Kidney tubule cell (primary cell): Measurements from ENCODE around the gene AJAP1.
A peak's percentile ranks its signal among the peaks of the same experiment; 100 is the strongest.

Source experiments
- DNase-seq: peaks from one replicate; pipeline ENCODE4 v3.0.0-alpha.2; 2018; ENCODE audit warnings: low spot score

Gene AJAP1

DNA sequence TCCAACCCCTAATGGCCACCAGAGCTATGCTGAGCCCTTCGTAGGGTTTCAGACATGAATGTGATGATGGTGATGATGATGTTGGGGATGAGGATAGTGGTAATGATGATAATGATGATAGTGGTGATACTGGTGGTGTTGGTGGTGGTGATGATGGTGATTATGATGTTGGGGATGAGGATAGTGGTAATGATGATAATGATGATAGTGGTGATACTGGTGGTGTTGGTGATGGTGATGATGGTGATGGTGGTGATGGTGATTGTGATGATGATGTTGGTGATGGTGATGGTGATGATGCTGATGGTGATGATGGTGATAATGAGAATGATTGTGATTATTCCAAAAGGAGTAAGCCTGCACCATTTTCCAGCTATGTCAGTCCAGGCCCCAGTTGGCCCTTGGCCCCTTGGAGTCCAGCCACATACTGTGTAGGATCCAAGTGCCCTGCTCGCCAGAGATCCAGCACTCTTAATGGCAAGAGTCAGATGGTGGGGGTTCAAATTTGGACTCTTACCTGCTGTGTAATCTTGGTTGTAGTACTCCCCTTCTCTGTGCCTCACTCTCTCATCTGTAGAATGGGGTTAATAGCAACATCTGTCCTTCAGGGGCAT, 28.3 kb downstream of the AJAP1 start:
- no peak for DNase-seq

DNA sequence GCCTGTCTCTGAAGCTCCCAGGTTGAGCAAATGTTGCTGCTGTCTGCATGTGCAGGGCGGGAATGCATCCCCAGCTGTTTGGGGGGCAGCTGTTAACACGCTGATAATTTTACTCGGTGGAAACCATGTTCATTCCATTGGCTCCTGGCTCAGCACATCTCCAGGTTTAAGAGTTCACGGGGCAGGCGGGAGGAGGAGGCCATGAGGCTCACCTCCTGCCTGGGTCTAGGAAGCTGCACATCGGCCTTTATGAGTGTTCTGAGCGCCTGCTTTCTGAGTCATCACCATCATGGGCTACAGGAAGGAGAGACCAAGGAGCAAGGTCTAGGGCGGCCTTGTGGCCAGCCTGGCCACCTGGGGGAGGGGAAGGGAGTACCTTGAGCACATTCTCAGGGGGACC, 29.7 kb downstream of the AJAP1 start:
- peak; percentile 61 for DNase-seq

DNA sequence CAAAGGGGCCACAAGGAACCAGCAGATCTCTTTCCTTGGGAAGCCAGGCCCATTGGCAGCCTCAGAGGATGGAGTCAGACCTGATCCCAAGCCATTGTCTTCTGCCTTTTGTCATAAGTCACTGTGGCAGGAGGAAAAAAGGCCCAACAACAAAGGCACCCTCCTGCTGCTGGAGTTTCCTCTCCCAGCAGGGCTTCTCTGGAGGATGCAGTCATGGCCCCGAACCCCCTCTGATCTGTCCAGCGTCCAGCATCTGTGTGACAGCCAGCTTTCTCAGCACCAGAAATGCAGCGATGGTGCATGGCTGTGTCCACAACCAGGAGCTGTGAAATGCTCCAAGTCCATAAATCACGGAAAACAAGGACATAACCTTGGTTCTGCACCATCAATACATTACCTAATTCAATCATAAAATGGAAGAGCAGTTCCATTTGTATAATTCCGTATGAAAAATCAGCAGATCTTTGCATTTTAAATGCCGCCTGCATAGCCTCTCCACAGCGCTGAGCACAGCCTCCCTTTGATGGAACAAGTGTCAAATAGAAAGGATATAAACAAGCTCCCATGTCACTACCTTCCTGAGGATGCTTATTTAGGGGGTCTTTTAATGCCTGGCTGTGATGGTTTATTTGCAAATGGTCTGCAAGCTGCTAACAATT, 30.6 kb downstream of the AJAP1 start:
- no peak for DNase-seq

DNA sequence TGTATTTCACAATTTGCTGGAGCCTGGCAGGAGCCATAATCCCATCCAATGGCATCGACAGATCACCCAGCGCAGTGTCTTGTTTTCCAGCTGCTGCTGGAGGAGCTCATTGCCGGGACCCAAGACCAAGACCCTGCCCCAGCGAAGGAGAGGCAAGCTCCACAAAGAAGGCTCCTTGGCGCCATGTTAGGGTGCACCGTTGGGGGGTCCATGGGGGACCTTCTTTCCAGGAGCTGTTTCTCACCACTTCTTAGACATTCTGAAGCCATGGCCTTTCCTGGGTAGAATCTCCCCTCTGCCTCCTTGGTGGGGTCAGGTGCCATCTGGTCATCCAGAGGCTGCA, 31.1 kb downstream of the AJAP1 start:
- no peak for DNase-seq

DNA sequence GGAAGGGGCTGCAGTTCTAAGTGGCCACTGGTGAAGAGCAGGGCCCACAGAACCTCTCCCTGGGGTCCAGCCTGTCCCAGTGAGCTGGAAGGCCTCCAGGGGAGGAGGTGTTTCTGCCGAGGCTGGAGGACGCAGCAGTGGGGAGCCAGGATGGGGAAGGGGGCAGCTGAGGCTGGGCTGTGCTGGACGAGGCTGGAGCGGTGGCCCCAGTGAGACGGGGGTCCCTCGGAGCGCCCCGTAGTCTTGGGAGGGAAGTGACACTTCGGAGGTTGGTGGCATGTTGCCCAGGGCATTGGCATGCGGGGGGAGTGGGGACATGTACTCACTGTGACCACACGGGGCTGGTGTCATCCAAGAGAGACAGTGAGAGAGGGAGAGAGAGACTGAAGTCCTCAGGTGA, 33.5 kb downstream of the AJAP1 start:
- no peak for DNase-seq

DNA sequence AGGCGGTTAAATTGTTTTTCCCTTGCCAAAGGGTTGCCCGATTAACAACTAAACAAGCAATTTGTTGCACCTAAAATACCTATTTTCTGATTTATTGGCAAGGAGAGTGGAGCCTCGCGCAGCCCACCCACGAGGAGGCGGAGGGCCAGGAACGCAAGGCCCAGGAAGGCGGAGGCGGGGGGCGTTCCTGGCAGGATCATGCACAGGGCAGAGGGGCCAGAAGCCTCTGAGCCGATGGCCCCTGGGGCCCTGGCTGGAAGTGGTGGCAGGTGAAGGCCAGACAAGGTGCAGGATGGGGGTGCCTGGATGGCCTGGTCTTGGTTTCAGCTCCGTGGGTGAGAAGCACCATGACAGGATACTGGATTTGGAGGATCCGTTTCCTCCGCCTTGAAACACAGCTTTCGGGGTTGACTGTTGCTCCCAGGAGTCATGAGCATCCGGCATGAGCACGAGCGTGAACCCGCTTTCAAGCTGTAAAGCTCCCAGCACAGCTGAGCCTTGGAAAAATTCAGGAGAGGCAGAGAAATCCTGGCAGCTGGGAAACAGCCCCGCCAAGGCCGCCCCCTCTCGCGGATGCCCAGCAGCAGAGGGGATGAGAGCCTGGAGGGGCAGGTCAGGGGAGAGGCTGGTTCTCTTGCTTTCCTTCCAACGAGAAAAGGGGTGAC, 35.0 kb downstream of the AJAP1 start:
- no peak for DNase-seq

DNA sequence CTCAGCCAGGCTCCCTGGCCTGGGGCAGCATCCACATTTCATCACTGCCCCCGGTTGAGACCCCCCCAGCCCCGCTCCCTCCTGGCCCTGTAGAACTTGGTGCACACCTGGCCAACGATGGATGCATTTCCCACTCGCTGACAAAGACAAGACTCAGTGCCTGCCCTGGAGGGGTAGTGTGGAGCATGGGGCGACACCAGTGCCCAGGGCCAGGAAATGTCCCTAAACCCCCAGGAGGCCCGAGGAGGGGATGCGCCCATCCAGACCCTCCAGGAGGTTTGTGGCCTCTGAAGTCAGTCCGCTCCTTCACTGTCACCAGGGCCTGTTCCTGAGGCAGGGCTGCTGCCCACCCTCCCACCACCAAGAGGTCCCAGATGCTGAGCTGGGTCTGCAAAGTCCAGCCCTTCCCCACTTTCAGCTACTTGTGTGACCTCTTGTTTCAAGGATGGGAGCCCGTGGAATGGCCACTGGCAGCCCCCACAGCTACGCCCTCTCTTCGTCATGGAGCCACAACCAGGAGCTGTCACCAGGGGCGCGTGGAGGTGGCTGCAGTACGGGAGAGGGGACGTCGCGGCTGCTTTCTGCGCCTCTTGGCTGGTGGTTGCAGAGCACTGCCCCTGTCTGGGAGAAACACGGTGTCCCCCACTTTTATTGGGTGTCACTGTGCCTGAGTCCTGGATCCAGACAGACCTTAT, 35.7 kb downstream of the AJAP1 start:
- DNase-seq: no peak

DNA sequence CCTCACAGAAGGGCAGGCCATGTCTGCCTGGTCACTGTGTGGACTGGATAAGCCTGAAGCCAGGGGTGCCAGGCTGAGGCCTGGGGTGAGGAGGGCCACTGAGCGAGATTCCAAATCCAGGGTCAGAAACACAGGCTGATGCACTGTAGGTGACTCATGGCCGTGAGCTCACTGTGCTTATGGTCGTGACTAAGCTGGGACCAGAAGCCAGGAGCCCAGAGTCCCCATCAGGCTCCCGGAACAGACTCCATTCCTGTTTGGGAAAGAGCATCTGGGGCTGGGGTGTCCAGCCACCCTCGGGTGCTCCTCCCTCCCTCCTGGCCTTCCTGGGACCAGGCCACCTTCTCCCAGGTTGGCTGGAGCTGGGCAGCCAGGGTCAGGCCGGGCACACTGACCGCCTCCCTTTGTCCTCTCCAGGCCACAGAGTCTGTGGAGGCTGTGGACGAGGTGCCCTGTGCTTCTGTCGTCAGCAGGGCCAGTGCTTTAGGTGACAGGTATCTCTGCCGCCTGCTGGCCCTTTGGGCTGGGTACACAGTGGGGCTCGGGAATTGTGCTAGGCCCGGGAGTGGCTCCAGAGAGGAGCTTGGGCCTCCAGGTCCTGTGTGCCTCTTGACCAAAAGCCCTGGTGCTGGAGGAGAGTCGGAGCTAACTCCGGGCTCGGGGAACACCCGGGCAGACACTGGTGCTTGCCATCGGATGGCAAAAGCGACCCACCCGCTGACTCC, 36.7 kb downstream of the AJAP1 start:
- peak; percentile 62 for DNase-seq

DNA sequence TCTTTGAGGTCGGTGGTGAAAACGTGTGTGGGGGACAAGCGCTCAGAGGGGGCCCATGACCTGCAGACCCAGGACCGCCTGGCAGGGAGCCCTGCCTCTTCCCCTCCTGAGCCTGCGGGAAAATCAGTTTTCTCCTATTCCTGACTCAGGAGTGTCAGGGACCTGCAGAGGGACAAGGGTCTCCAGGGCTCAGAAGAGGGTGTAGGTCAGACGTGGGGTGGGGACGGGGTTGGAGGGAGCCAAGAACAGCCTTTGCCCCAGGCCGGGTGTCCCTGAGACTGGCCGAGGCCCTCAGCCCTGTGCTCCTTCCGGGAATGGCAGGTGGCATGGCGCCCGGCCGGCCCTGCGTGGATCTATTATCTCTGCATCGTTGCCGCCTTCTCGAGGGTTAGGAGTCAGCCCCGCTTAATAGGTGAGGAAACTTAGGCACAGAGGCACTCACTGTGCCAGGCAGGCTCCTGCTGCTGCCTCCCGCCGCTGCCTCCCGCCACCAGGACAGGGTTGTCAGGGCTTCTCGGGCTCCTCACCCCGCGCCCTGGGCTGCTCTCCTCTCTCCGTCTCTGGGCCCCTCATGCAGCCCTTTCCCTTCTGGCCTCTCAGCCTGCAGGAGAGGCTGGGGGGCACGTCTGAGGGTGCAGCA, 37.5 kb downstream of the AJAP1 start:
- DNase-seq: no peak

DNA sequence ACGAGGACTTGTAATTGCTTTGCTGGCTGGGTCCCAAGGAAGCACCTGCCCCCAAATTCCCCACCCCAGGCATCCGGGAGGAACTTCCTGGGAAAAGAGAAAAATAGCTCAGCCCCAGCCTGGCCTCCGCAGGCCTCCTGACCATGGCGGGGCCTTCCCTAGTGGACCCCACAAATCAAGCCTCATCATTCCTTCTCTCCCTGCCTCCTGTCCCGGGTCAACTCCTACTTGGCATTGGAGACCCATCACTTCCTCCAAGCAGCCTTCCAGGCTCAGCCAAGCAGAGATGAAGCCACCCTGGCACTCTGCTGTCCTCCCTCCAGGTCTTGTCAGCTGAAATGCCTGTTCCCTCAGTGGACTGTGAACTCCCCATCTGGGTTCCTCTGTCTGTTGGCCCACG, 38.0 kb downstream of the AJAP1 start:
- no peak for DNase-seq

DNA sequence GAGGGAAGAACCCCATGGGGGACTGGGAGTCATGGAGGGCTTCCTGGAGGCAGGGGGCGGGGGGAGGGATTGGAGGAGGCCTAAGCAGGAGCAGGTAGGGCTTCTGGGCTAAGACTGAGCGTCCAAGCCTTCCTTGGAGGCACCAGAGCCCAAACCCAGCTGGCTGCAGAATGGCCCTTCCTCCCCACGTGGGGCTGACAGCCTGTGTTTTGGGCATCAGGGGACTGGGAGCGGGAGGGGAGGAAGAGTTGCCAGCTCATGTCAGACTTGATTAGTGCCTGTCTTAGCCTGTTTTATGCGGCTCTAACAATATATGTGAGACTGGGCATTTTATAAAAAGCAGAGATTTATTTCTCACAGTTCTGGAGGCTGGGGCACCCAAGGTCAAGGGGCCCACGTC, 38.9 kb downstream of the AJAP1 start:
- DNase-seq: no peak

DNA sequence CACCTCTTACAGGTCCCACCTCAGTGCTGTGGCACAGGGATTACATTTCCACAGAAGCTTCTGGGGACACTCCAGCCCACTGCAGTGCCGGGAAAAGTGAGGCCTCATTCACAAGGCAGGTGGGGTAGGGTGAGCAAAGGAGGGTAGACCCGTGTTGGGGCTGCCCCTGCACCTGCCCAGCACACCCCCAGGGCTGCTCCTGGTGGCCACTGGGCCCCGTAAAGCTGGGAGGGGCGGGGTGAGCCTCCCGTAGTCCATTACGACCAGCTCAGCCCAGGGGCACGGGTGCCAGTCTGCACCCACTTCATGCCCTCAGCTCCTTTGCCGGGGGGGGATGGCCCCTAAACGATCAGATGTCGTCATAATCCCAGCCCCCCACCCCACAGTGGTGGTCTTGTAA, 39.5 kb downstream of the AJAP1 start:
- no peak for DNase-seq

DNA sequence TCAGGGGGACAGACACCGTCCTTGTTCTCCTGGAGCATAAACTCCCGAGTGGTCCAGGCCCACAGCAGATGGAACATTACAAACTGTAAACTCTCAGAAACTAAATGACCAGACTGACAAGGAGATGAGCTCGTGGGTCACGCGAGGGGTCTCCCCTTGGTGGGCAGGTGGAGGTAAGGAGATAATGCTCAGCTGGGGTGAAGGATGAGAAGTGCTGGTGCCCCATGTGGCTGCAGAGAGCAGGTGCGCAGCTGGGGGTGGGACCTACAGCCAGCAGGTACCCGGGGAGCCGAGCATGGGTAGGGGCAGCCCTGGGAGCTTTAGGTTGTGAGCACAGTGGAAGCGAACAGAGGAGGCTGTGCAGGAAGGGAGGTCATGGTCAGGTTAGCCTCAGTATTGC, 40.1 kb downstream of the AJAP1 start:
- no peak for DNase-seq

DNA sequence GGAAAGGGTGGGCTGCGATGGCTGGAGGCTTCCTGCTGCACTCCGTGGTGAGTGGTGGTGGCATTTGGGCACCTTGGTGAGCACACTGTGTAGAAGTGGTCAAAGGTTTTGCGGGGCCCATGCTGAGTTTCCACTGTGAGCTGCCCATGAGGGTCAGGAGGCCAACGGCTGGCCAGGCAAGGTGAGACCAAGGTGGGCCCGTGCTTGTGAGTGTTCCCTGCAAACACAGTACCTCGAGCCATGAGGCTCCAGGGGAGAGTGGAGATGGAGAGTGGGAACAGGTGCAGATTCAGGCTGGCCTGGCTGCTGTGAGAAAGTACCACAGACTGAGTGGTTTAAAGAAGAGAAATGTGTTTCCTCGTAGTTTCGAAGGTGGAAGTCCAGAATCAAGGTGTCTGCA, 40.8 kb downstream of the AJAP1 start:
- no peak for DNase-seq

DNA sequence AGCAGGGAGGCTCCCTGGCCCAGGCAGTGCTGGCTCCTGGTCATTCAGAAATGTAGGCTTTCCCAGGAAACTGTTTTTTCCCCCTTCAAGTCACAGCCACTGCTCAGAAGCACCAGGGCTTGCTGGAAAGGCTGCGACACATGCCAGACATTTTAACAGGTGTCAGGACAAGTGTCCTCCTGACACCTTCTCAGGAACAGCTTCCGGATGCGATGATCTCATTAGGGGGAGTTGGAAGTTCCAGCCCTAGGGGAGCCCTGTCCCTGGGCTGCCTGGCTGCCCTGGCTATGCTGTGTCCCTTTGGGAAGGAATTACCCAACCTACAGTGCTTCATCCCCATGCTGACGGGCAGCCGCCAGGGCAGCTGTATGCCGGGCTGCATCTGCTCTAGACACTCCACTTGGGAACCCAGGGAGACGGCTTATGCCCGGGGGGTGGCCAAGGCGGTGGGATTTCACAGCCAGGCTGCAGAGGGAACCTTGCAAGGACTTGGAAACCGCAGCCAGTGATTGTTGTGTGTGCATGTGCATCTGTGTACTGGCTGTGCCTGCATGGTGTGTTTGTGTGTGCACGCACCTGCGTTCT, 41.8 kb downstream of the AJAP1 start:
- no peak for DNase-seq

DNA sequence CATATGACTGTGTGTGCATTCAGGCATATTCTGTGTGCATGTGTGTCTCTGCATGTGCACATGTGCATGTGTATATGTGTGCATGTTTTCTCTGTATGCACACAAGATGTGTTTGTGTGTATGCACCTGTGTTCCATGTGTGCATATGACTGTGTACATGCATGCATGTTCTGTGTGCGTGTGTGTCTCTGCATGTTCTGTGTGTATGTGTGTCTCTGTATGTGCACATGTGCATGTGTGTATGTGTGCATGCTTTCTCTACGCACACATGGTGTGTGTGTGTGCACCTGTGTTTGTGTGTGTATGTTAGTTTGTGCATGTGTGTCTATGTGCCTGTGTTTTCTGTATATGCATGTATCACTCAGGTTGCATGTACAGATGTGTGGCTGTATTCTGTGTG, 42.3 kb downstream of the AJAP1 start:
- DNase-seq: no peak

DNA sequence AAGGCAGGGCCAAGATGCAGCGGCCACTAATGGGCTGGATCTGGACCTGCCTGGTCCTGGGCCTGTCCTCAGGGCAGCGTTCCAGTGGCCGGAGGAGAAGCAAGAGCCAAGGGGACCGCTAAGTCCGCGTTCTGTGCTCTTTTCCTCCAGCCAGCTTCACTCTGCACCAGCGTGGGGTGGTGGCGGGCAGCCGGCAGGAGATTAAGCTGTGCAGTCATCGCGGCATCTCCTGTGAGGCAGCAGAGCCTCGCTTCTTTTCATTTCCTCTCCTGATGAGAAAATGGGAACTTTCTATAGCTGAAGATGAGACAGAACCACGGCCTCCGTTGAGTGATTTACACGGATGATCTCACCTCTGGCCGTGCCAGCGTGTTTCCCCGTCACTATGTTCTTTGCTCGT, 43.4 kb downstream of the AJAP1 start:
- no peak for DNase-seq

DNA sequence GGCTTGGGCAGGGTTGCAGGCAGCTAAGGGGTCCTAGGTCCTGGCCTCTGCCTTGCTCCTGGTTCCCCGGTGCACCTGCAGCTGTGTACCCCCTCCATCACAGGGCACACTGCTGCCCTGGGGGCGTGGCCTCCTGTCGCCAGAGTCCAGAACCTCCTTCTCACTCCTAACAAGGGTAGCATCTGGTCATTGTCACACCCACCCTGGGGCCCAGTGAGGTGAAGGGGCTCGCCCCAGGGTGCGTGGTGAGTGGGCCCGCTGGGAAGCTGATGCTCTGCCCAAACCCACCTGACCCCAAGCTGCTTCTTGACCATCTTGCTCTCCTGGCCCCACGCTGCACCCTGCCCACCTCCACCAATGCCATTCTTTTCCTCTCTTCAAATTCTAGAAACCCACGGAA, 44.5 kb downstream of the AJAP1 start:
- no peak for DNase-seq

DNA sequence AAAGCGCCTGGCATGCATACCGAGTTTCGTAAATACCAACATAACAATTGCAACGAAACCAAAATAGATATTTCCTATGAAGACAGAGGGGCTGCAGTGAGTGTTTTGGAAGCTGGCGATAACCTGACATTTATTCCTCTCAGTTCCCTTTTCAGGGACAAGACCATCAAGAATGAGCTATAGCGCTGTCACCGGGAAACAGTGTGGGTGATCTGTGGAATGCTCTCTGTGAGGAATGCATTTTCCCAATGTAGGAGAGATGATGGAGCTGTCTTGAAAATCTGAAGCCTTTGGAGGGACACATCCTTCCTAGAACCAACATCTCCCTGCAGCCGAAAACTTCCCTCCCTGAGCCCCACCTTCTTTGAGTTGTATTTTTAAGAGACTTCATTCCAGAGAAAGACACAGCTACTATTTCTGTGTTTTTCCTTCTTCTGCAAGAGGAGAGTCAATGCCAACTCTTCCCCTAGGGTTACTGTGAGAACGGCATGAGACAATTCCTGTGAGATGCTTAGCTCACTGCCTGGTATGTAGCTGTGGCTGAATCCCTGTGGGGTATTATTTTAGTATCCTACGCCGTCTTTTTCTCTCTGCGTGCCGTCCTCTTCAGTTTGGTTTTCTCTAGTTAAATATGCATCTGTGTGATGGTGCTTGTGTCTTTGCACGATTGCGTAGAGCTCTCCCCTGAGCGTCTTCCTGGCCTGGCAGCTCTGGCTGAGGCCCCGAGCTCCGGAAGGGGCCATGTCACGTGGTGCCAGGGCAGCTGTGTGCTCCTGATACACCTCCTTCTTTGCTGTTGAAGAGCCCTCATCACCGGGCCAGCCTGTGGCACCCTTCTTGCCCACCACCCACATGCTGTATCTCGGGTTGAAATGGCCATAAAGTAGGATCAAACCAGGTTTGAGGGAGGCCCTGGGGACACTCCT, 45.2 kb downstream of the AJAP1 start:
- DNase-seq: no peak

DNA sequence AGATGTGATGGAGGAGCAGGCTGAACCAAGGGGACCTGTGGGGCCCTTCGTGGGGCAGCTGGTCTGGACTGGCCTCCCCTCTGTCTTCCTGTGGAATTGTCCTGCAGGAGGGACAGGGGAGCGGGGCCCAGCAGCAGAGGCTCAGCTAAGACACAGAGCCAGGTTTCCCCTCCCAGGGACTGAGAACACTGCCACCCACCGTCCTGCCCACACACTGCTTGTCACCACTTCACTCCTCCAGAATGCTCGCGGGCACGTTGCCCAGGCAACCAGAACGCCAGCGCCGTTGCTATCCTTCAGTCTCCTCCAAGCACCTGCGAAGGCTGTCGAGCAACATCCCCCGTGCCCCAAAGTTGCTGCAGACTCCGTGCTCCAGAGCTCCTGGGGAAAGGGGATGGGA, 46.4 kb downstream of the AJAP1 start:
- peak; percentile 51 for DNase-seq

DNA sequence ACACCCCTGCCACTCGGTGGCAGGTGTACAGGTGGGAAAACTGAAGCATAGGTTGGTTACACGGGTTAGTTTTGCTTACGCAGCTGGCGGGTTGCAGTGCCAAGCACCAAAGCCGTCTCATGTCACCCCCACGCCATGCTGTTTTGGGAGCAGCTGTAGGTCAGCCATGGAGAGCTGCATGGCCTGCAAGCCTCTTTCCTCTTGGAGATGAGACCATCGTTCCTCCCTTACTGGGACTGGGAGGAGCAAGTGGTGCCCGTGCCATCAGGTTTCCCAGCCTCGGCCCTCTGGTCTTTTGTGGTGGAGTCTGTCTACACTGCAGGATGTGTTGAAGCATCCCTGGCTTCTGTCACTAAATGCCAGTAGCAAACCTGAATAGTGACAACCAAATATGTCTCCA, 46.9 kb downstream of the AJAP1 start:
- no peak for DNase-seq
